Liver (tissue), 3 donors: ENCODE data around the gene DPPA4.

Experiments
- CTCF ChIP-seq: fragments of 150-350 bp; IDR thresholded peaks from 2 replicates; pipeline ENCODE4 v1.5.1; 2017; ENCODE audit warnings: improper control_type of control experiment, low read depth, low read length; ENCODE audit not compliant: missing input control
- GABPA ChIP-seq, 2 donors: IDR thresholded peaks in 1 of 2; conservative IDR thresholded peaks in 1 of 2; 2 replicates each; pipeline ENCODE4 v1.6.1; 2016; ENCODE audit warnings: antibody characterized with exemption in 2 of 2, mild to moderate bottlenecking in 1 of 2, moderate library complexity in 1 of 2
- TAF1 ChIP-seq: conservative IDR thresholded peaks from 2 replicates; pipeline ENCODE4 v1.6.1; 2016; ENCODE audit warnings: antibody characterized with exemption, mild to moderate bottlenecking
- YY1 ChIP-seq: IDR thresholded peaks from 2 replicates; pipeline ENCODE4 v1.6.1; 2016; ENCODE audit warnings: antibody characterized with exemption, mild to moderate bottlenecking
- ZBTB33 ChIP-seq: IDR thresholded peaks from 2 replicates; pipeline ENCODE4 v1.6.1; 2016; ENCODE audit warnings: antibody characterized with exemption
- donor health status: healthy.
- donor health status: healthy.

GRCh38 chr3:109356442-109357155 is 19.3 kb upstream of the DPPA4 start:
- TF ChIP-seq YY1 (no peak), CTCF (no peak), TAF1 (no peak), GABPA (IDR thresholded peaks at IDR 0.05 in 1 of 2, conservative IDR thresholded peaks at IDR 0.05 in 1 of 2) (no peak), ZBTB33 (no peak)
